Activated T-helper 2 cell treated with anti-CD3 and anti-CD28 coated beads, Interferon-gamma antibody, Interleukin-2, Interleukin-4, amounts not matched to agents 10 μg/mL and 5 μg/mL and 100 μg/mL, durations not matched to agents 14 hours and 24 hours and 36 hours (primary cell): Measurements from ENCODE around the gene MAP2. TPM values are rescaled to one million over a fixed set of nuclear protein-coding genes. Genes with fewer than 3 reads are reported as not detected.

Experiments used
- DNase-seq: peaks from one replicate; pipeline ENCODE4 v3.0.0; 2021; ENCODE audit warnings: low spot score
- H3K27ac Mint-ChIP-seq: one replicate; pipeline ENCODE4 v1.8.0; 2021; ENCODE audit warnings: mixed read lengths
- H3K27me3 Mint-ChIP-seq: one replicate; pipeline ENCODE4 v1.8.0; 2021; ENCODE audit warnings: low read depth, mixed read lengths
- H3K36me3 Mint-ChIP-seq: one replicate; pipeline ENCODE4 v1.8.0; 2021; ENCODE audit warnings: low read depth, mixed read lengths
- H3K4me1 Mint-ChIP-seq: one replicate; pipeline ENCODE4 v1.8.0; 2021; ENCODE audit warnings: low read depth, mixed read lengths
- H3K4me3 Mint-ChIP-seq: one replicate; pipeline ENCODE4 v1.8.0; 2021; ENCODE audit warnings: low read depth, mild to moderate bottlenecking, moderate library complexity, mixed read lengths
- H3K9me3 Mint-ChIP-seq: one replicate; pipeline ENCODE4 v1.8.0; 2021; ENCODE audit warnings: mixed read lengths
- intact Hi-C: fragments of 100-400 bp; cut with micrococcal nuclease; formaldehyde crosslinking; loops from one replicate; pipeline ENCODE4 v1.15.1; 2023
- total RNA-seq: library from RNA; stranded (reverse); gene quantifications from 2 replicates; pipeline ENCODE4 v1.2.3, GENCODE V29; 2022

MAP2 gene
- not detected in 2 replicates for total RNA-seq

GRCh38 chr2:209423562-209424198 lies at the start of gene MAP2:
TSS of gene MAP2 (plus strand) at chr2:209424047. CDS start at chr2:209653171, 229,124 bp downstream.
- peaks cover 12% of the 10 kb centered on the region for H3K4me1 Mint-ChIP-seq
- H3K27ac Mint-ChIP-seq = no peak within 1 kb of the TSS
- H3K9me3 Mint-ChIP-seq = no peaks in the 10 kb centered on the region
- H3K27me3 Mint-ChIP-seq = peaks cover 36% of the 10 kb centered on the region
- DNase-seq = peak; percentile 65
- peak within 1 kb of the TSS; percentile 73 for H3K4me3 Mint-ChIP-seq
- no peaks in the 10 kb centered on the region for H3K36me3 Mint-ChIP-seq
- intact Hi-C loops = loop anchor here (5.0 to 10.0 kb wide), 5 partner anchors 86 to 1019 kb away; partner anchors contain the start of genes PTH2R and RPE

GRCh38 chr2:209376686-209377085 lies 47.2 kb upstream of the MAP2 start:
- Mint-ChIP-seq H3K27ac (no peak overlapping the region), H3K4me1 (no peaks in the 10 kb centered on the region), H3K4me3 (no peak overlapping the region), H3K9me3 (peaks cover 26% of the 10 kb centered on the region), H3K27me3 (no peaks in the 10 kb centered on the region), H3K36me3 (no peaks in the 10 kb centered on the region)
- intact Hi-C loops = no loop called here
- DNase-seq = no peak

DNA sequence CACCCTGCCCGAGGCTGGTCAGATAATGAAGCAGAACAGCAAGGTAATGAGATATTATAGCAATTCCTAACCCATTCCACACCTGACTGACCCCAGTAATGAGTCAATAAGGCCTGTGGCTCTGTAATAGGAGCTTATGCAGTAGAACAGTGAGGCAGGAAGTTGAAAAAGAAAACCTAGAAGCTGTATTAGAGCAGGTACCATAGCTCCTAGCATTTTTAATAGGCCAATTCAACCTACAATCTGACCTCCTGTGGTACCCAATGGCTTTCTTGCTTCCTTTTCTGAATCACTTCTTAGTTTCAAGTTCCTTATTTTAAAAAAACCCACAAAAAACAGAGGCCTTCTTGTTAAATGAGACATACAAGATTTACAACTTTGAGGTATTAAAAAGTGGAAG lies 43.6 kb upstream of the MAP2 start:
- no peak overlapping the region for H3K4me3 Mint-ChIP-seq
- no peak for DNase-seq

GRCh38 chr2:209381091-209381490 lies 42.8 kb upstream of the MAP2 start:
- H3K27ac Mint-ChIP-seq = no peak overlapping the region

More for the DNA sequence above, 43.6 kb upstream of the MAP2 start:
- Mint-ChIP-seq H3K9me3 (peaks cover 10% of the 10 kb centered on the region), H3K36me3 (no peaks in the 10 kb centered on the region), H3K4me1 (no peaks in the 10 kb centered on the region), H3K27ac (no peak overlapping the region), H3K27me3 (no peaks in the 10 kb centered on the region)
- intact Hi-C loops = no loop called here

GRCh38 chr2:209382775-209383174 lies 41.1 kb upstream of the MAP2 start:
- Mint-ChIP-seq H3K9me3 (no peaks in the 10 kb centered on the region), H3K27ac (no peak overlapping the region), H3K36me3 (no peaks in the 10 kb centered on the region), H3K4me1 (no peaks in the 10 kb centered on the region), H3K4me3 (no peak overlapping the region), H3K27me3 (no peaks in the 10 kb centered on the region)
- intact Hi-C loops = loop anchor here (1.0 kb wide), 1 partner anchor 25 kb away; no protein-coding TSS in a partner anchor
- no peak for DNase-seq

More at GRCh38 chr2:209381091-209381490, 42.8 kb upstream of the MAP2 start:
- H3K4me1 Mint-ChIP-seq = no peaks in the 10 kb centered on the region
- H3K4me3 Mint-ChIP-seq = no peak overlapping the region
- no peak for DNase-seq
- no peaks in the 10 kb centered on the region for H3K36me3 Mint-ChIP-seq
- H3K27me3 Mint-ChIP-seq = no peaks in the 10 kb centered on the region
- peaks cover 2% of the 10 kb centered on the region for H3K9me3 Mint-ChIP-seq
- intact Hi-C loops = no loop called here

- intact Hi-C loops = no loop called here
- Mint-ChIP-seq H3K27ac (no peak overlapping the region), H3K27me3 (no peaks in the 10 kb centered on the region), H3K4me1 (no peaks in the 10 kb centered on the region), H3K9me3 (no peaks in the 10 kb centered on the region), H3K4me3 (no peak overlapping the region), H3K36me3 (no peaks in the 10 kb centered on the region)
- DNase-seq = no peak
These were observed 40.6 kb upstream of the MAP2 start for GRCh38 chr2:209383212-209383611.

DNA sequence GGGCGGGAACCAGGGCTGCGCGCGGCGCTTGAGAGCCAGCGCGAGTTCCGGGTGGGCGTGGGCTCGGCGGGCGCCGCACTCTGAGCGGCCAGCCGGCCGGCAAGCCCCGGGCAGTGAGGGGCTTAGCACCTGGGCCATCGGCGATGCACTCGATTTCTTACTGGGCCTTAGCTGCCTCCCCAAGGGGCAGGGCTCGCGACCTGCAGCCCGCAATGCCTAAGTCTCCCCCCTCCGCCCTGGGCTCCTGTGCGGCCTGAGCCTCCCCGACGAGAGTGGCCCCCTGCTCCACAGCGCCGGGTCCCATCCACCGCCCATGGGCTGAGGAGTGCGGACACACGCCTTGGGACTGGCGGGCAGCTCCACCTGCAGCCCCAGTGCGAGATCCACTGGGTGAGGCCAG lies 36.5 kb upstream of the MAP2 start:
- DNase-seq = no peak
- Mint-ChIP-seq H3K9me3 (no peaks in the 10 kb centered on the region), H3K27me3 (no peaks in the 10 kb centered on the region), H3K4me1 (no peaks in the 10 kb centered on the region), H3K36me3 (no peaks in the 10 kb centered on the region), H3K4me3 (no peak overlapping the region), H3K27ac (no peak overlapping the region)
- intact Hi-C loops = no loop called here

GRCh38 chr2:209388446-209389037 lies 35.3 kb upstream of the MAP2 start:
- H3K4me3 Mint-ChIP-seq = no peak overlapping the region
- no peaks in the 10 kb centered on the region for H3K4me1 Mint-ChIP-seq
- intact Hi-C loops = no loop called here
- H3K27me3 Mint-ChIP-seq = no peaks in the 10 kb centered on the region
- H3K9me3 Mint-ChIP-seq = no peaks in the 10 kb centered on the region
- no peaks in the 10 kb centered on the region for H3K36me3 Mint-ChIP-seq
- H3K27ac Mint-ChIP-seq = no peak overlapping the region
- no peak for DNase-seq

DNA sequence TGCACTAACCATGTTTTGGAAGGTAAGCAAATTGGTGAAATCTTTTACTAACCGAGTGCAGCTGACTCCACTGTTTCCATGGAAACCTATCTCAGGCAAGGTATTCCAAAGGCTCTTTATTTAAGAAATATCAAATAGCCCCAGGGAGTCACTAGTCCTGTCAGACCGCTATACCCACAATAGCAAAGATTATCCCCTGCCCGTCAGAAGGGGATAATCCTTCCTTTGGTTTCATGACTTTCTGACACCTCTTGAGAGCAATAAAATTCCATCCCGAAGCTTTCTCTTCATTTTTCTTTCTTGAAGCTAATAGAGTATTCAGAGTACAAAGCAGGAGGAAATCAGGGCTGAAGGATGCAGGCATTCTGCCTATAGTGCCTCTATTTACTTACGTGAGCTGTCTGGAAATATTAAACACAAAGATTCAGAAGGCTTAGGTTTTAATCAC lies 34.7 kb upstream of the MAP2 start:
- Mint-ChIP-seq H3K9me3 (no peaks in the 10 kb centered on the region), H3K27ac (no peak overlapping the region), H3K4me1 (no peaks in the 10 kb centered on the region), H3K4me3 (no peak overlapping the region), H3K27me3 (no peaks in the 10 kb centered on the region), H3K36me3 (no peaks in the 10 kb centered on the region)
- intact Hi-C loops = no loop called here
- no peak for DNase-seq

DNA sequence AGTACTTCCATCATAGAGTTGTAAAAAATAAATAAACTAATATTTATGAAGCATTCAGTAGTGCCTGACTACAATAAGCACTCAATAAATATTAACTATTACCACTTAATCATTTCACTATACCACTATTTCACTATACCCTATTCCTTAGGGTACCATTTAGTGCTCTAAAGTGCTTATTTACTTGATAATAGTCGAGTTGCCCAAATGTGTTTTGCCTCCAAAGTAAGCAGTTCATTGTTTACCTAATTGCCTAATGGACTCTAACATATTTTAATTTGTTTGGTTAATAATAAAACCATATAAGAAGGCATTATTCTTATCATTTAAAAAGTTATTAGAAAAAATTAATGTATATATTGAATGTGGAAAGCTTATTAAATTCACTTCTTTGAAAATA lies 33.0 kb upstream of the MAP2 start:
- no peak overlapping the region for H3K4me3 Mint-ChIP-seq
- no peak for DNase-seq
- intact Hi-C loops = no loop called here
- H3K36me3 Mint-ChIP-seq = no peaks in the 10 kb centered on the region
- H3K27me3 Mint-ChIP-seq = no peaks in the 10 kb centered on the region
- no peaks in the 10 kb centered on the region for H3K4me1 Mint-ChIP-seq
- H3K27ac Mint-ChIP-seq = no peak overlapping the region
- H3K9me3 Mint-ChIP-seq = no peaks in the 10 kb centered on the region

GRCh38 chr2:209391776-209392401 lies 32.0 kb upstream of the MAP2 start:
- no peak for DNase-seq
- no peaks in the 10 kb centered on the region for H3K27me3 Mint-ChIP-seq
- H3K27ac Mint-ChIP-seq = no peak overlapping the region
- H3K36me3 Mint-ChIP-seq = no peaks in the 10 kb centered on the region
- H3K4me3 Mint-ChIP-seq = no peak overlapping the region
- no peaks in the 10 kb centered on the region for H3K4me1 Mint-ChIP-seq
- H3K9me3 Mint-ChIP-seq = no peaks in the 10 kb centered on the region
- intact Hi-C loops = no loop called here

GRCh38 chr2:209395229-209395628 lies 28.6 kb upstream of the MAP2 start:
- H3K36me3 Mint-ChIP-seq = no peaks in the 10 kb centered on the region
- no peak for DNase-seq
- intact Hi-C loops = no loop called here
- no peak overlapping the region for H3K27ac Mint-ChIP-seq
- H3K4me3 Mint-ChIP-seq = no peak overlapping the region
- H3K27me3 Mint-ChIP-seq = no peaks in the 10 kb centered on the region
- no peaks in the 10 kb centered on the region for H3K9me3 Mint-ChIP-seq
- H3K4me1 Mint-ChIP-seq = no peaks in the 10 kb centered on the region

DNA sequence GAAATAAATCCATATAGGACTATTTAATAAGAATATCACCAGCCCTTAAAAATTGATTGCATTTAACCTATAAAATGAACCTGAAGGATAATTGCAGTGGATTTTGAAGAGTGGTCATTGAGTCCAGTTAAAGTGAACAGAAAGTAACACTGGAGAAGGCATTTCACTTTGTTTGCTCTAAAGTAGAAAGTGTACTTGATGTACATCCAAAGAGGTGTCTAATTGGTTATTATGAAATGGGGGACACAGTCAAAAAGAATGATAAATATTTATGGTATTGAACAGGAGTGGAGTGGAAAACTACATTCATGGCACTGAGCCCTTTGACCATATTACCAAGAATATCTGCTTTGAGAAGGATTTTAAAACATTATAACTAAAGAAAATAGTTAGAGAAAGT lies 28.2 kb upstream of the MAP2 start:
- Mint-ChIP-seq H3K27ac (no peak overlapping the region), H3K4me1 (no peaks in the 10 kb centered on the region), H3K36me3 (no peaks in the 10 kb centered on the region), H3K27me3 (no peaks in the 10 kb centered on the region), H3K9me3 (no peaks in the 10 kb centered on the region), H3K4me3 (no peak overlapping the region)
- intact Hi-C loops = no loop called here
- no peak for DNase-seq
